Esophagus squamous epithelium (tissue), 4 donors: ENCODE data around the gene ATP2C1.

ENCODE experiments used
- POLR2A ChIP-seq, 4 donors: fragments of 450-650 bp; IDR thresholded peaks; one replicate each; pipeline ENCODE4 v1.6.1; 2017; ENCODE audit warnings: antibody characterized with exemption in 4 of 4, mild to moderate bottlenecking in 4 of 4, moderate library complexity in 3 of 4
- TF ChIP-seq, protein P1 (sequence below), 6 experiments: fragments of 450-650 bp in 4 of 6; fragments of 200-600 bp in 2 of 6; sonication (generic) in 2 of 6; IDR thresholded peaks; one replicate each; pipeline ENCODE4 v1.5.1; 2016 to 2019; ENCODE audit warnings: antibody characterized with exemption in 6 of 6, mild to moderate bottlenecking in 4 of 6, moderate library complexity in 4 of 6

- TF ChIP-seq, protein P1, sequence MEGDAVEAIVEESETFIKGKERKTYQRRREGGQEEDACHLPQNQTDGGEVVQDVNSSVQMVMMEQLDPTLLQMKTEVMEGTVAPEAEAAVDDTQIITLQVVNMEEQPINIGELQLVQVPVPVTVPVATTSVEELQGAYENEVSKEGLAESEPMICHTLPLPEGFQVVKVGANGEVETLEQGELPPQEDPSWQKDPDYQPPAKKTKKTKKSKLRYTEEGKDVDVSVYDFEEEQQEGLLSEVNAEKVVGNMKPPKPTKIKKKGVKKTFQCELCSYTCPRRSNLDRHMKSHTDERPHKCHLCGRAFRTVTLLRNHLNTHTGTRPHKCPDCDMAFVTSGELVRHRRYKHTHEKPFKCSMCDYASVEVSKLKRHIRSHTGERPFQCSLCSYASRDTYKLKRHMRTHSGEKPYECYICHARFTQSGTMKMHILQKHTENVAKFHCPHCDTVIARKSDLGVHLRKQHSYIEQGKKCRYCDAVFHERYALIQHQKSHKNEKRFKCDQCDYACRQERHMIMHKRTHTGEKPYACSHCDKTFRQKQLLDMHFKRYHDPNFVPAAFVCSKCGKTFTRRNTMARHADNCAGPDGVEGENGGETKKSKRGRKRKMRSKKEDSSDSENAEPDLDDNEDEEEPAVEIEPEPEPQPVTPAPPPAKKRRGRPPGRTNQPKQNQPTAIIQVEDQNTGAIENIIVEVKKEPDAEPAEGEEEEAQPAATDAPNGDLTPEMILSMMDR (IDR thresholded peaks at IDR 0.05), result no peak
- TF ChIP-seq POLR2A (IDR thresholded peaks at IDR 0.05), result no peak
Measured at GRCh38 chr3:131048030-131048429, 154.1 kb downstream of the ATP2C1 start.
